ENCODE measurements around the gene ZNF23. TPM values are rescaled to one million over a fixed set of nuclear protein-coding genes. Genes with fewer than 3 reads are reported as not detected.
A peak's percentile ranks its signal among the peaks of the same experiment; 100 is the strongest.

ZNF23 gene
- total RNA-seq, 1 donor from 2014 or later: 11.4 TPM

GRCh38 chr16:71472931-71473330 lies 10.9 kb upstream of the ZNF23 start:
- Mint-ChIP-seq H3K4me1 (ENCODE audit: low read depth) (no peaks in the 10 kb centered on the region), H3K9me3 (ENCODE audit: low read depth) (no peaks in the 10 kb centered on the region), H3K36me3 (ENCODE audit: insufficient read depth) (peaks cover 14% of the 10 kb centered on the region), H3K27ac (no peak overlapping the region), H3K27me3 (no peaks in the 10 kb centered on the region), H3K4me3 (ENCODE audit: low read depth) (no peak overlapping the region)
- TF ChIP-seq CTCF (IDR thresholded peaks at IDR 0.05; ENCODE audit: unreplicated experiment): no peak
- DNase-seq (ENCODE audit: low spot score, unreplicated experiment): no peak

GRCh38 chr16:71472051-71472450 lies 10.0 kb upstream of the ZNF23 start:
- no peak overlapping the region for H3K27ac Mint-ChIP-seq
- no peaks in the 10 kb centered on the region for H3K4me1 Mint-ChIP-seq (ENCODE audit: low read depth)
- no peak for DNase-seq (ENCODE audit: low spot score, unreplicated experiment)
- no peaks in the 10 kb centered on the region for H3K27me3 Mint-ChIP-seq
- H3K4me3 Mint-ChIP-seq (ENCODE audit: low read depth): no peak overlapping the region
- H3K9me3 Mint-ChIP-seq (ENCODE audit: low read depth): no peaks in the 10 kb centered on the region
- peaks cover 14% of the 10 kb centered on the region for H3K36me3 Mint-ChIP-seq (ENCODE audit: insufficient read depth)
- no peak for TF ChIP-seq CTCF (IDR thresholded peaks at IDR 0.05; ENCODE audit: unreplicated experiment)

- no peaks in the 10 kb centered on the region for H3K9me3 Mint-ChIP-seq (ENCODE audit: low read depth)
- no peak for TF ChIP-seq CTCF (IDR thresholded peaks at IDR 0.05; ENCODE audit: unreplicated experiment)
- no peaks in the 10 kb centered on the region for H3K27me3 Mint-ChIP-seq
- no peak overlapping the region for H3K27ac Mint-ChIP-seq
- DNase-seq (ENCODE audit: low spot score, unreplicated experiment): peak; percentile 37
- H3K4me3 Mint-ChIP-seq (ENCODE audit: low read depth): no peak overlapping the region
- H3K36me3 Mint-ChIP-seq (ENCODE audit: insufficient read depth): no peaks in the 10 kb centered on the region
- peaks cover 3% of the 10 kb centered on the region for H3K4me1 Mint-ChIP-seq (ENCODE audit: low read depth)
These were observed 5.8 kb upstream of the ZNF23 start for GRCh38 chr16:71467810-71468209.

GRCh38 chr16:71464231-71464630 lies 2.2 kb upstream of the ZNF23 start:
- no peak overlapping the region for H3K27ac Mint-ChIP-seq
- peaks cover 12% of the 10 kb centered on the region for H3K4me1 Mint-ChIP-seq (ENCODE audit: low read depth)
- TF ChIP-seq CTCF (IDR thresholded peaks at IDR 0.05; ENCODE audit: unreplicated experiment): no peak
- no peaks in the 10 kb centered on the region for H3K36me3 Mint-ChIP-seq (ENCODE audit: insufficient read depth)
- H3K27me3 Mint-ChIP-seq: no peaks in the 10 kb centered on the region
- H3K4me3 Mint-ChIP-seq (ENCODE audit: low read depth): no peak overlapping the region
- no peaks in the 10 kb centered on the region for H3K9me3 Mint-ChIP-seq (ENCODE audit: low read depth)
- DNase-seq (ENCODE audit: low spot score, unreplicated experiment): no peak

GRCh38 chr16:71460941-71461340 lies 1.1 kb downstream of the ZNF23 start:
- H3K27me3 Mint-ChIP-seq: no peaks in the 10 kb centered on the region
- peaks cover 4% of the 10 kb centered on the region for H3K36me3 Mint-ChIP-seq (ENCODE audit: insufficient read depth)
- peaks cover 12% of the 10 kb centered on the region for H3K4me1 Mint-ChIP-seq (ENCODE audit: low read depth)
- no peak overlapping the region for H3K27ac Mint-ChIP-seq
- TF ChIP-seq CTCF (IDR thresholded peaks at IDR 0.05; ENCODE audit: unreplicated experiment): no peak
- no peak for DNase-seq (ENCODE audit: low spot score, unreplicated experiment)
- peak overlapping the region; percentile 93 for H3K4me3 Mint-ChIP-seq (ENCODE audit: low read depth)
- H3K9me3 Mint-ChIP-seq (ENCODE audit: low read depth): no peaks in the 10 kb centered on the region
